Measurements from ENCODE around the gene NCAM2. TPM values are rescaled to one million over a fixed set of nuclear protein-coding genes. Genes with fewer than 3 reads are reported as not detected.

The NCAM2 gene
- polyA plus RNA-seq, 3 donors: 0.13 to 0.90 (median 0.45) TPM

DNA sequence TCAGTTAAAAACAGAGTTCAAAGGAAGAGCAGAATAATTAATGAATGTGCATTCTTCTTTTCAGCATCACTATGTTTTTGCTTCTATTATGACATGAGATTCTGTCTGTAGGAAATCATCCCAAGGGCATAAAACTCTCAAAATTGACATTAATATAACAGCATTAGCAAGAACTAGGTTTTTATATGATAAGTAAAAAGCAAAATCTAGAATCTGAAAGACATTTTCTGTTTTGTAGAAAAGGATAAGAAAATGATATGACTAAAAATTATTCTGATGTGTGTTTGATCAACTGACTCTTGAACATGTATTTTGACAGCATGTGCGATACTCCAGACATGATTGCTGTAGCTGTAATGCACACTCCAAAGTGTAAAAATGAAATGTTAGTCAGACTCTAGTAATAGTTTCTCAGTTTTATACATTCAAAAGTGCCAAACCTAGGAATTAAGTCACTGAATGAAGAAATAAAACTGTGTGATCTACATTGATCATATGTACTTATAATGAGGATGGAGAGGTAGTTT lies 197.3 kb downstream of the NCAM2 start:
- WGBS, 3 donors: 84 to 93% (median 89%) methylated on average over 1 of the region's 1 CpG

DNA sequence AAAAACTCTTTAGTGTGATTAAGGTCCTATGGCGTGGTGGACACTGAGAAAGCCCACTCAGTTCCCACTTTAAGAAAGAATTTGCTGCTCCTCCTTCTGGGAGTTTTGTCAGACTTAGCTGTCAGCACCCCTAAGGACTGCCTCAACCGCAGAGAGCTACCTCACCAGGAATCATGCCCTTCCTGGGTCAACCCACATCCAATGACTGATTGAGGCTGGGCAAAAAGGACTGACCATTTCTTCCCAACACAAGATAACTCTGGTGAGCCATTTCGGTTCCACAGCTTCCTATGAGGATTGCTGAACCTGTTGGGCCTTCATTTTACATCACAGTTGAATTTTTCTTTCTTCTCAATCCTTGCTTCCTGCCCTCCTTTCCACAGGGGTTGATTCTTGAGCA lies 197.9 kb downstream of the NCAM2 start:
- WGBS, 3 donors: 50 to 86% (median 84%) methylated on average over 3 of the region's 3 CpGs
- no peak overlapping the region for H3K27ac ChIP-seq (ENCODE audit: low read depth, low read length)

More for the DNA sequence above, 197.3 kb downstream of the NCAM2 start:
- no peak overlapping the region for H3K27ac ChIP-seq (ENCODE audit: low read depth, low read length)

DNA sequence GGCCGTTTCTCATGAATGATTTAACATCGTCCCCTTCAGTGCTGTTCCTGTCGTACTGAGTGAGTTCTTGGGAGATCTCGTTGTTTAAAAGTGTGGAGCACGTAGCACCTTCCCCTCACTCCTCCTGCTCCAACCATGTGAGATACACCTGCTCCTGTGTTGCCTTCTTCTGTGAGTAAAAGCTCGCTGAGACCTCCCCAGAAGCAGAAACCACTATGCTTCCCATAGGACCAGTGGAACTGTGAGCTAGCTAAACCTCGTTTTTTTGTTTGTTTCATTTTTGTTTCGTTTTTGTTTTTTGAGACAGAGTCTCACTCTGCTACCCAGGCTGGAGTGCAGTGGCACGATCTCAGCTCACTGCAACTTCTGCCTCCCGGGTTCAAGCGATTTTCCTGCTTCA lies 198.6 kb downstream of the NCAM2 start:
- no peak overlapping the region for H3K27ac ChIP-seq (ENCODE audit: low read depth, low read length)
- WGBS, 3 donors: 68 to 90% (median 89%) methylated on average over 11 of the region's 11 CpGs

DNA sequence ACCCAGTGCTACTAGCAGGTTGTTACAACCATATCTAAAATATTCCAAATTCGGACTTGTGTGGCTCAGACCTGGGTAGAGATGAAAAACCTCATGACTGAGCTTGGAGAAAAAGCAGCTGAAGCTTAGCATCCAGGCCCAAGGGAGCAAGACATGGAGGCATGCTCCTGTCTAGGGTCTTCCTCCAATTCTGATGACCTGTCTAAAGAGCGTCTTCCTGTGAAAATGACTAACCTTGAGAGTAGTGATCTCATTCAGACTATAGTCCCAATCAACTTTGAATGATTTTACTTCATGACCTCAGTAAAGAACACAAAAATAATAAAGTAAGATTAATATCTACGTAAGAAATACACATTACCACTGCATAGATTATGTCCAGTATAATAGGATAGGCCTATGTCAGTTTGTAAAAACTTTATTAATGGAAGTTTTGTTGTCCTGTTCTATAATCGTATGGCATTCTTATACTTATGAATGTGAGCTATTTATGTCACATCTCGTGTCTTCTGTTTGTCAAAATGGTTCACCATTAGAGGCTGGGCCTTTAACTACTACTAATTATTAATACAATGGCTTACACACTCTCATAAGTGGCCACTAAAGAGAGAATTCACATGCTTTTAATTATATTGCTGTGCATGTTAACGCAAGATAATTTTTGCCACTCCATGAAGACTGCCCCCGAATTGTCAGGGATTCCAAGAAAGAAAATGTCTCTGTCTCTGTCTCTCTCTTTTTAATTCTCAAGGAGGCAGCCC lies 201.3 kb downstream of the NCAM2 start:
- WGBS, 3 donors: 63 to 87% (median 85%) methylated on average over 7 of the region's 7 CpGs

DNA sequence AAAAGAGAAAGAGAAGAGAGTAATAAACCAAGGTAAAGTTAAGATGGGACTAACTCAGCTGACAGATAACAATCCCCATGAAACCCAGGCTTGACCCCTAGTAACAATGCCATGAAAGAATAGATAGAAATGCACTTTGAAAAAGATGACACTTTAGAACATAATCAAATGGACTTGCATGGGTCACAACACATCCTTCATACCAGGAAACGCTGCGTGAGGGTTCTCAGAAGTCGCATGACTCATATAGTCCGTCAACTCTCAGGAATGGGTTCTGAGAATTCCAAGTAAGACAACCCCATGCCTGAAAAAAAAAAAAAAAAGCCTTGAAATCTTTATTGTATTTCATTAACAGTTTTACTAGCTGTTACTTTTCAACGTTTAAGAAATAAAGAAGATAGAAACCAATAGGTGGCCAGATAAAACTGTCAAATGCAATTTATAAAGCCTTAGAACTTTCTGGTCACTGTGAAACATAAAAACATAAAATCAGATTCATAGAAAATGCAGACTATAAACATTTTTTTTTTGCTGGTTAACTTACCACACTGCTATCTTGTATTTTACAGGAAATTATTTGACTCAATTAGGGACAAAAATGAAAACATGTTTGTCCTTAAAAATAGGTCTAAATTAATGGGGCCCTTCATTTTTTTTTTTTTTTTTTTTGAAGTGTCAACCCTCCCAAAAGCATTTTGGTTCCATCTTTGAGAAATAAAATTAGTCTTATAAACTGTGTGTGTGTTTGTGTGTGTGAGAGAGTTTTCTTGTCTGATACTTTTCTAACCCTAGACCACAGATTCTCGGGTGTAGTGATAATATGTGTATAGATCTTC lies 202.1 kb downstream of the NCAM2 start:
- WGBS, 3 donors: 41 to 63% (median 52%) methylated on average over 6 of the region's 6 CpGs
- no peak overlapping the region for H3K27ac ChIP-seq (ENCODE audit: low read depth, low read length)

More for the DNA sequence above, 201.3 kb downstream of the NCAM2 start:
- H3K27ac ChIP-seq (ENCODE audit: low read depth, low read length): no peak overlapping the region

DNA sequence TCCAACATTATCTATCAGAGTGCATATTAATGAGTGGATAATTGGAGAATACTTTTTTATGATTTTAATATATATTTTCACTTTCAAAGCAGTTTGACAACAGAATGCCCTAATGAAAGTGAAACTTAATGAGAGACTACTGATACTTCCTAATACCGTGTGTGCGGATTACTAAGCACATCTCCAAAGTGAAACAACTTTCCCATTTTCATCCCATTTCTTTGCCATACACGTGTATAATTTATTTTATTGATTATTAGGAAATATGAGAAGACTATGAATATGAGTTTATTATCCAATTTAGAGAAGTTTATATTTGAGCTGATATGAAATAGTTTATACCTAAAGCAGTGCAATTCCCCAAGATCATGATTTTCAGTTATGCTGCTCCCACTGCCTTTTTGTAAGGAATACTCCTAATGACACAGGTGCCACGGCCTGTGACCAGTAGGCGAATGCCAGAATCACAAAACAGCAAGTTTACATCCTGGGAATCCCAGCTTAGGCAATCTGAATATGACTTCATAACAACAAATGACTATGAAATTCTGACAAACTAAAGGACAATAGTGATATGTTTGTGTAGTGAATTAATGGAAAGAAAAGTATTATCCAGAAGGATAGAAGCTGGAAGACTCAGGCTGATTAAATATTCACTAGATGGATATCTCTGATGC lies 202.9 kb downstream of the NCAM2 start:
- 31 to 42% (median 38%) methylated on average over 5 of the region's 5 CpGs for WGBS, 3 donors
- H3K27ac ChIP-seq (ENCODE audit: low read depth, low read length): no peak overlapping the region

DNA sequence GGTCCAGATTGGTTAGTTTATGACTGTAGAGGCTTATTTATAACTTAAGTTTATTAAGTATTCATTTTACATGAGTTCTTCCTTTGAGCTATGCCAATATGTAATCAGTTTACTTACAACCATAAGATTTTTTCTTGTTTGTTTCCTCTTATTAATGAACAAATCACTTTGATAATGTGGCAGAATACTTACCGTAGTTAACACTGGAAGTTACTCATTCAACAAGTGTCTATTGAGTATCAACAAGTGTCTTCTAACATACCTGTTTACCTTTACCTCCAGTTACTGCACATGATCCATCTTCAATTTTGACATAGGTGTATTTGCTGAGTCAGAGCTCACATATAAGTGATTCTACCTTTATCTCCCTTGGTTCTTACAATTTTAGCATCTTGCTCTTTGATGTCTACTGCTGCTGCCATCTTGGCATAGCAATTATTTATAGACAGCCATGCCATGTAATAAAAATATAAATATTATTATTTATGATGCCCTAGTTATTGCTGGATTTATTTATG lies 205.7 kb downstream of the NCAM2 start:
- no peak overlapping the region for H3K27ac ChIP-seq (ENCODE audit: low read depth, low read length)
- 76 to 91% (median 87%) methylated on average over 1 of the region's 1 CpG for WGBS, 3 donors

DNA sequence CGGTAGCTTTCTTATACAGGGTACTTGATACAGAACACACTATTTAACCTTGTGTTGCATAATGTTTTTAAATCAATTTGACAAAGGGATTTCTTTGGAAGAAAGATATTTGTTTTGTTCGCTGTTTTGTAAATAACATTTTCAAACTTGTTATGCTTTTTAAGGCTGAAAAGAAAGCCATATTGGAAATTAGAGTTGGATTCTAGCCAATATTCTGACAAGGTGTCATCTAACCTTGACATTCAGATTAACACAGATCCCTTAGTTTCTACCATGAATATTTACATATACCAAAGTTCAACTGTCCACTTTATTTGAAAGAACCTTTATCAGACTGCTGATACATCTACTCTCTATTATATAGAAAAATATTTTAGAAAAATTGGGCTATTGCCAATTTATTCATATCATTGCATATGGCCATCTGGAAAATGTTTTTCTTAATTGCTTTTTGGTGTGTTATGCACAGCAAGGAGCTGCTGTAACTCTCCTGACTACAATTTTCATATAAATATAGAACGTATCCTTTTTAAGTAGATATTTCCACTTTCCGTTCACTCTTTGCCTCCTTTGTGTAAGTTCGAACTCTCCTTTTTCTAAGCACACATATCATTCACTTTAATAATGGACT lies 206.3 kb downstream of the NCAM2 start:
- no peak overlapping the region for H3K27ac ChIP-seq (ENCODE audit: low read depth, low read length)
- WGBS, 3 donors: 63 to 84% (median 81%) methylated on average over 5 of the region's 5 CpGs

DNA sequence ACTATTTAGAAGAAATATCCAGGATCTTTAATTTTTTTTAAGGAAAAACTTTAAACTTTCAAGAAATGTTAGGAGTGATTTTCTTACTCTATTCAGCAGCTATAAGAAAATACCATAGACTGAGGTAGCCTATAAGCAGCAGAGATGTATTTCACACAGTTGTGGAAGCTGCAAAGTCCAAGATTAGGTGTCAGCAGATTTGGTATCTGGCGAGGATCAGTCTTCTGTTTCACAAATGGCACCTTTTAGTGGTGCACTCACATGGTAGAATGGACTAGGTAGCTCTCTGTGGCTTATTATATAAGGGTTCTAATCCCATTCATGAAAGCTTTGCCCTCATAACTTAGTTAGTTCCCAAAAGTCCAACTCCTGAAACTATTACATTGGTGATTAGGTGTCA lies 207.4 kb downstream of the NCAM2 start:
- no peak overlapping the region for H3K27ac ChIP-seq (ENCODE audit: low read depth, low read length)
- WGBS, 3 donors: 29 to 77% (median 72%) methylated on average over 1 of the region's 1 CpG

DNA sequence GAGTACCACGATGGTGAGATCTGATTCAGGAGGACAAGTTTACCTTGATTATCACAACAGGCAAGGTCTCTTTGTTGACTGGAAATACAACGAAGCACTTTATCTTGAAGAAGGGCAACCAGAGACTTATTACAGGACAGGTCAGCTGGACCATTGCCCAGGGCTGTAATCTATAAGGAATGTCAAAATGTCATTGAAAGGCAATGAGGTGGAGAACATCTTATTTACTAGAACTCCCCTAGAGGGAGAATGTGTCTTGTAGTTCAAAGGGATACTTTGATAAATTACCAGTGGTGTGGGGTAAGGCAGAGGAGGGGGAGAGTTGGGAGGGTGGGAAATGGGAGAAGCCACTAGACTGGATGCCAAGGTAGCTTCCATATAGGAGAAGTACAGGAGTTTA lies 212.3 kb downstream of the NCAM2 start:
- no peak overlapping the region for H3K27ac ChIP-seq (ENCODE audit: low read depth, low read length)
- WGBS, 3 donors: 27 to 78% (median 72%) methylated on average over 2 of the region's 2 CpGs

DNA sequence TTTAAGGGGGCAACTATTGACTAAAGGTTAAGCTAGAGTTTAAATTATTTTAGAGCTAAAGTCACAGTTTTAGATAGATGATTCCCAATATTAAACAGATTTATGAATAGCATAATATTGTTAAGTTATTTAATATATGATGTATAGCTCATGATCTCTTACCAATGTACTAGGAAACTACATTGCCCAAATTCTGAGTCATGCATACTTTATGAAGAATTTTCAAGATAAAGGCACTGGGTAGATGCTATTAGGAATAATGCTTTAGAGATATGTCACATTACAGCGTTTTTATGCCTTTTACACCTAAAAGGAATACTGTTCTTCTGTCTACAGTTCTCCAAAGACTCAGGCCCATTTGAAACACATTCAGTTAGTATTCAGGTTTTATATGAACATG lies 215.1 kb downstream of the NCAM2 start:
- no peak overlapping the region for H3K27ac ChIP-seq (ENCODE audit: low read depth, low read length)
- WGBS, 3 donors: 49 to 77% (median 71%) methylated on average over 1 of the region's 1 CpG

DNA sequence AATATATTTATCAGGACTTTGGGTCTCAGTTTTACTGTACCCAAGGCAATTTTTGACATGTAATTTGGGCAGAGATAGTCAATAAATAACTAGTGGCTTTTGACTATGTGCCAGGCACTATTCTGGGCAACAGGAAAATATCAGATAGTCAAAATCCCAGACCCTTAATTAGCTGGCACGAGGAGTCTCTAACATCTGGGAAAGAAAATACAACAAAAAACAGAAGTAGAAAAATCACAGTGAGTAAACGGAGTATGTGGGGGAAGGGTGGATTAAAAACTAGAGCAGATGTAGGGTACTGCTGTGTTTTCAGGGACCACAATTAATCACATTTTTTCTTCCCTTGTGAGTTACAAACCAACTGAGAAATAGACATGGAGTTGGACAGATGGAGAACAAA lies 217.8 kb downstream of the NCAM2 start:
- 40 to 48% (median 40%) methylated on average over 2 of the region's 2 CpGs for WGBS, 3 donors

DNA sequence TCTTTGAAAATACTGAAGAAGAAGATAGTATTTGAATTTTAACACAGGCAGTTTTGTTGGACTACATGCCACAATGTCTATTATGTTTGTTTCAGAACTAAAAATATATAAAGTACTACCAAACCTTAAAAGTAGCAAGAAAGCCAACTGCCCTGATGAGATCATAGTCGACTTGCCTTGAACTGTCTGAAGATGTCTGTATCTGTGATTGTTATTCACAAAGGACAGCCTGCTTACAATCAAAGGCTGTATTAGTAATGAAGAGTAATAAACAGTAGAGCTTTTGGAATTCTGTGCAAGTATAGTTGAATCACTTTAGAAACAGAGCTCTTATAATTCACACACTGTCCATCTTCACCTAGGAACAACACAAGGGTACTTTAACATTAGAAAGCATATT lies 228.3 kb downstream of the NCAM2 start:
- H3K27ac ChIP-seq (ENCODE audit: low read depth, low read length): no peak overlapping the region
- 53 to 63% (median 59%) methylated on average over 1 of the region's 1 CpG for WGBS, 3 donors

More for the DNA sequence above, 217.8 kb downstream of the NCAM2 start:
- no peak overlapping the region for H3K27ac ChIP-seq (ENCODE audit: low read depth, low read length)

DNA sequence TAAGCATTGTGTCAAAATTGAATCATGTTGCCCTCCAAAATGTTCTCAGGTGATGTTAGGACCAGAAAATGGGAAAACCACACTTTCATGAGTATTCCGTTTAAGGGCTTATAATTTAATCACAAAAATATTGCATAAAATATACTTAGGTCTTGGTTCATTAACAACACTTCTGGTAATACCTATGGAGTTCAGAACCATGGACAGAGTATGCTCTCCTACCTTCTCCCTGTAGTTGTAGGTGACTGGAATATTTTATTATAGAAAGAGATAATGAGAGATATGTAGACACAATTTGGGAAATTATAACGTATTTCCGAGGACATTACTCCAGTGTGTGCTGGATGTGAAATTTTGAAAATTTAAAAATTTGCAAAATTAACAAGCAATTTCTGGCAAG lies 232.5 kb downstream of the NCAM2 start:
- 43 to 68% (median 68%) methylated on average over 3 of the region's 3 CpGs for WGBS, 3 donors
- H3K27ac ChIP-seq (ENCODE audit: low read depth, low read length): no peak overlapping the region

DNA sequence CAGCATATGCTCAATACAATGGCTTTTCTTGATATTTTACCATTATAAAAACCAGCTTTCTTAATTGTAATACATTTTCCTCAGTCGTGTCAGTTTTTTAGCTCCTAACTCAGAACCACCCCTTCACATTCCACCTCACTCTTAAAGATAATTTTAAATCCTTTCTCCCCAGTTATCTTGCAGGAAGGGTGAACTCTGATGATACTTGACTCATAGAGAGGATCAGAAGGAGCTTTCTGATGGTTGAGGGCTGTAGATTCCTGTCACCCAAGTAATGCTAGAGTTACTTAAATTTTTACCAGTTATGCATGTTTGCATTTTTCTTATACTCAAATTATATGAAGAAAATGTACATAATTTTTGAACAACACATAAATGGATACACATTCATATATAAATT lies 233.7 kb downstream of the NCAM2 start:
- no peak overlapping the region for H3K27ac ChIP-seq (ENCODE audit: low read depth, low read length)
- WGBS, 3 donors: 3 to 11% (median 3%) methylated on average over 1 of the region's 1 CpG

DNA sequence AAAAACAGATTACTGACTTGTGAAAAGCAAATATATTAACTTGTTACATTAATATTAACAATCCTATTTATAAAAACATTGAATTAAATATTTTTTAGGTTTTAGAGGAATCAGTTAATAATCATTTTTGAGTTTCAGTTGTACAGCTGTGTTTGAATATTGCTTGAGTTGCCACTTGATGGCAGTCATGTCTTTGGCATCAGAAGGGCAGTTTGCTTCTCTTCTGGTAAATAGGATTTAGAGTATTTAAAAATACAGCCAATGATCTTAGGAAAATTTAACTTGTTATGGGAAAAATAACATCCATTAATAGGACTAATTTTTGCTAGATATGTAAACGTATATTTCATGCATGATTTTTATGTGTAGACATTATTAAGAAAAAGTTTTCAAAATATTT lies 234.1 kb downstream of the NCAM2 start:
- 0 to 23% (median 21%) methylated on average over 1 of the region's 1 CpG for WGBS, 3 donors
- H3K27ac ChIP-seq (ENCODE audit: low read depth, low read length): no peak overlapping the region

DNA sequence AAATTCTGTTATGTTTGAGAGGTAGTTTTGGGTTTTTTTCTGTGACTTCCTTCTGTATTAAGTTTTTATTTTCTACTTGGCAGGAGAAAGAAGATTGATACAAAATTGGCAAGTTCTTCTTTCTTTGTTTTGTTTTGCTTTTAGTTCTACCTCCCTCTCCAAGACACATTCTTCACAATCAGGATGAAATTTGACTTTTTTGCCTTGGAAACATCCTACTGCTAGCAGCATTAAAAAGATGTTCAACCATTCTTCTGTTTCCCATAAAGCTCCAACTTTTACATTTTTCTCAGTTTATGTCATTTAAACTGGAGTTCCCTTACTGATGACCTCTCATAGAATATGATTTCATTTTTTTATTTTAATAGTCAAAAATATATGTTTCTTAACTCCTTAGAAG lies 234.8 kb downstream of the NCAM2 start:
- no peak overlapping the region for H3K27ac ChIP-seq (ENCODE audit: low read depth, low read length)

DNA sequence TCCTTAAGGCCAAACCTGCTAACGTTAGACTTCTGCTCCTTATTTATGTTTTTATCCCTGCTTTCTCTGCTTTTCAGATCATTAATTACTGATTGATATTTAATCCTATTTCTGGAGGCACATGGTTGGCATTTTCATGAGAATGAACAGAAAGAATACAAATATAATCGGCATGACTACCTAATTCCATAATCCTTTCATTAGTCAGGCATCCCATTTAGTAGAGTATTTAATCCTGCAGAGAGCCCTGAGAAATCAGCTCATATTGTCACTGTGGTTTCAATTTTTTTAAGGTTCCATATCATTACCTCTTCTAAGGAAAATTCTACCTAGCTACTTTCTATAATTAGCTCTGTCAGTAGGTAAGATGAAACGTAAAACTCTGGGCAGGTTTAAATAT lies 238.8 kb downstream of the NCAM2 start:
- 56 to 83% (median 71%) methylated on average over 3 of the region's 3 CpGs for WGBS, 3 donors
- no peak overlapping the region for H3K27ac ChIP-seq (ENCODE audit: low read depth, low read length)

All from adipose tissue (tissue), 3 donors.